MM.1S (cell line): ENCODE measurements around the gene SHANK1.

Experiments used
- DNase-seq: peaks from one replicate; pipeline ENCODE4 v3.0.0-alpha.2; 2015
- H2AFZ ChIP-seq: fragments of 300-600 bp; sonication (generic); 2 replicates; pipeline ENCODE4 v1.6.0; 2016; ENCODE audit warnings: antibody characterized with exemption, low read length
- H3F3A ChIP-seq: fragments of 300-600 bp; sonication (generic); 2 replicates; pipeline ENCODE4 v1.6.1; 2016; ENCODE audit warnings: mild to moderate bottlenecking, antibody characterized with exemption, low read length, moderate library complexity, mixed read lengths; ENCODE audit not compliant: insufficient read depth
- H3K27ac ChIP-seq: fragments of 300-600 bp; sonication (generic); 2 replicates; pipeline ENCODE4 v1.5.1; 2016; ENCODE audit warnings: mild to moderate bottlenecking, low read length
- H3K27me3 ChIP-seq: fragments of 300-600 bp; sonication (generic); replicated peaks from 2 replicates; pipeline ENCODE4 v1.6.0; 2016; ENCODE audit warnings: low read length; ENCODE audit not compliant: insufficient read depth
- H3K36me3 ChIP-seq: fragments of 300-600 bp; sonication (generic); replicated peaks from 2 replicates; pipeline ENCODE4 v1.6.1; 2016; ENCODE audit warnings: mild to moderate bottlenecking, low read length, mixed read lengths; ENCODE audit not compliant: insufficient read depth
- H3K4me1 ChIP-seq: fragments of 300-600 bp; sonication (generic); 2 replicates; pipeline ENCODE4 v1.6.1; 2016; ENCODE audit warnings: low read length, mixed read lengths
- H3K4me2 ChIP-seq: fragments of 300-600 bp; sonication (generic); 2 replicates; pipeline ENCODE4 v1.6.0; 2016; ENCODE audit warnings: low read depth, low read length
- H3K4me3 ChIP-seq: fragments of 300-600 bp; sonication (generic); 2 replicates; pipeline ENCODE4 v1.5.1; 2016; ENCODE audit warnings: low read length, mixed read lengths
- H3K79me2 ChIP-seq: fragments of 300-600 bp; sonication (generic); 2 replicates; pipeline ENCODE4 v1.6.1; 2016; ENCODE audit warnings: mixed run types, low read length, mixed read lengths
- H3K9ac ChIP-seq: fragments of 300-600 bp; sonication (generic); 2 replicates; pipeline ENCODE4 v1.6.1; 2016; ENCODE audit warnings: low read length, mixed read lengths
- H3K9me2 ChIP-seq: fragments of 300-600 bp; sonication (generic); replicated peaks from 2 replicates; pipeline ENCODE4 v1.6.1; 2016; ENCODE audit warnings: mild to moderate bottlenecking, low read length, mixed read lengths; ENCODE audit not compliant: insufficient read depth
- H3K9me3 ChIP-seq: fragments of 300-600 bp; sonication (generic); replicated peaks from 2 replicates; pipeline ENCODE4 v1.6.1; 2016; ENCODE audit warnings: mild to moderate bottlenecking, low read length, mixed read lengths; ENCODE audit not compliant: insufficient read depth
- H4K20me1 ChIP-seq: fragments of 300-600 bp; sonication (generic); 2 replicates; pipeline ENCODE4 v1.6.1; 2016; ENCODE audit warnings: mild to moderate bottlenecking, low read length, moderate library complexity, mixed read lengths; ENCODE audit not compliant: insufficient read depth
- EZH2 ChIP-seq: fragments of 300-600 bp; sonication (generic); optimal IDR thresholded peaks from 2 replicates; pipeline ENCODE3; 2017; ENCODE audit warnings: low read depth, mild to moderate bottlenecking, antibody characterized with exemption, low read length, mixed read lengths
- EZH2phosphoT487 ChIP-seq: fragments of 300-600 bp; sonication (generic); IDR thresholded peaks from 2 replicates; pipeline ENCODE4 v1.6.1; 2018; ENCODE audit warnings: antibody characterized with exemption, low read length
- TF ChIP-seq, protein P1 (sequence below): fragments of 300-600 bp; sonication (generic); IDR thresholded peaks from 2 replicates; pipeline ENCODE4 v1.5.1; 2016; ENCODE audit warnings: antibody characterized with exemption, low read length, mixed read lengths

Gene SHANK1

DNA sequence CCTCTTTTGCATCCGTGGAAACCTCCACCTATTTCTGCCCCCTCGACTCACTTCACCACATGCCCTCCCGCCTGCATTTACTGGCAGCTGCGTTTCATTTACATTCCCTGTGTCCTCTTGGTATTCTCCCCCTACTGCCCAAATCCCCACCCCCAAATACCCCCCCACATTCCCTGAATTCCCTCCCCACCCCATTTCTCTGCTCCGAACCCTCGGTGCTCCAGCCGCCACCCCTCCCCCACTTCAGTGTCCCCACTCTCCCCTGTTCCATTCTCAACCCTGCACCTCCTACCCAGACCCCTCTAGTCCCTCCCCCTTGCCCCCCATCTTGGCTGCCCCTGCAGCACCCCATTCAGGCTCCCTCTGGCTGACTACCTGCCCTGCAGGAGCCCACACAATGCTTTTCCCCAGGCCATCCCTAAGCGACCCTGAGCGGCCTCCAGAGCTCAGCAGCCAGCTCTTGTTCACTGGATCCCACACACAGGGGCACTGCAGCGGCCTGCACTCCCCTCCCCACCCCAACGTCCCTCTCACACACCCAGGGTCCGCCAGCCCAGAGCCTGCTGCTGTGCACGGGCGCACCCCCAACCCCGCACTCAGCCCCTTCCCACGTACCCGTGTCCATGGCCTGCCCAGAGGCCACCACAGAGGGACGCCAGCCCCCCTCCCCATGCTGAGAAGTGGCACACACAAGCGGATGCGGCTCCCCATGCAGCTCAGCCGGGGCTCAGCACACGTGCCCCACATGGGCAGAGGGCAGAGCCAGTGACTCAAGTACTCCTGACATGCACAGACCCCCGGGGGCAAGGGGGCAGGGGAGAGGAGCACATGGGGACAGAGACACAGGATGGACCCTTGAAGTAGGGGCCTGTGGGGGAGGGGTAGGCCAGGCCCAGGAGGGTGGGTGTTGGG, 26.3 kb downstream of the SHANK1 start:
- H3K4me2 ChIP-seq, result no peak overlapping the region

DNA sequence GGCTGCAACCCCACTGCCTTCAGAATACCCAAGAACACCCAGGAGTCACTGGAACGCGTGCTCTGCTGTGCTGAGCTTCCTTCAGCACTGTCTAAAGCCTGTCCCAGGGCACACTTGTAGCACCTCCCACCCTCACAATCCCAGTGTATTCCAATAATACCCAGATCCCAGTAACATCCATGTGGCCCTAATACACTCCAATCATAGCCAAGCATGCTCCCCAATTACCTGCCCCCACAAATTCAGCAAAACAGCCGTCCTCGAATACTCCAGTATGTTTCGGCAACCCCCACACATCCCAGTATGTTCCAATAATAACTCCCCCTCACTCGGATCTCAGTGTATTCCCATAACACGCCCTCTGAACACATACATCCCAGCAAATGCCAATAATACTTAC, 29.2 kb downstream of the SHANK1 start:
- no peak overlapping the region for H2AFZ ChIP-seq
- no peaks in the 10 kb centered on the region for H3K4me1 ChIP-seq
- no peaks in the 10 kb centered on the region for H3K9me2 ChIP-seq
- no peaks in the 10 kb centered on the region for H3K9me3 ChIP-seq
- H3K4me3 ChIP-seq, result no peak overlapping the region
- peaks cover 47% of the 10 kb centered on the region for H3K27me3 ChIP-seq
- H3K9ac ChIP-seq, result no peak overlapping the region
- H3K36me3 ChIP-seq, result no peaks in the 10 kb centered on the region
- no peaks in the 10 kb centered on the region for H4K20me1 ChIP-seq
- TF ChIP-seq EZH2 (no peak), EZH2phosphoT487 (no peak)
- TF ChIP-seq, protein P1, sequence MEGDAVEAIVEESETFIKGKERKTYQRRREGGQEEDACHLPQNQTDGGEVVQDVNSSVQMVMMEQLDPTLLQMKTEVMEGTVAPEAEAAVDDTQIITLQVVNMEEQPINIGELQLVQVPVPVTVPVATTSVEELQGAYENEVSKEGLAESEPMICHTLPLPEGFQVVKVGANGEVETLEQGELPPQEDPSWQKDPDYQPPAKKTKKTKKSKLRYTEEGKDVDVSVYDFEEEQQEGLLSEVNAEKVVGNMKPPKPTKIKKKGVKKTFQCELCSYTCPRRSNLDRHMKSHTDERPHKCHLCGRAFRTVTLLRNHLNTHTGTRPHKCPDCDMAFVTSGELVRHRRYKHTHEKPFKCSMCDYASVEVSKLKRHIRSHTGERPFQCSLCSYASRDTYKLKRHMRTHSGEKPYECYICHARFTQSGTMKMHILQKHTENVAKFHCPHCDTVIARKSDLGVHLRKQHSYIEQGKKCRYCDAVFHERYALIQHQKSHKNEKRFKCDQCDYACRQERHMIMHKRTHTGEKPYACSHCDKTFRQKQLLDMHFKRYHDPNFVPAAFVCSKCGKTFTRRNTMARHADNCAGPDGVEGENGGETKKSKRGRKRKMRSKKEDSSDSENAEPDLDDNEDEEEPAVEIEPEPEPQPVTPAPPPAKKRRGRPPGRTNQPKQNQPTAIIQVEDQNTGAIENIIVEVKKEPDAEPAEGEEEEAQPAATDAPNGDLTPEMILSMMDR, result no peak
- no peaks in the 10 kb centered on the region for H3K79me2 ChIP-seq
- no peak overlapping the region for H3K4me2 ChIP-seq
- H3F3A ChIP-seq, result no peaks in the 10 kb centered on the region
- H3K27ac ChIP-seq, result no peak overlapping the region
- no peak for DNase-seq

More for the DNA sequence above, 26.3 kb downstream of the SHANK1 start:
- no peak overlapping the region for H3K4me3 ChIP-seq
- H3K79me2 ChIP-seq, result no peaks in the 10 kb centered on the region
- no peaks in the 10 kb centered on the region for H3F3A ChIP-seq
- no peak overlapping the region for H2AFZ ChIP-seq
- peaks cover 21% of the 10 kb centered on the region for H3K27me3 ChIP-seq
- no peaks in the 10 kb centered on the region for H3K9me3 ChIP-seq
- no peak for DNase-seq
- H3K9ac ChIP-seq, result no peak overlapping the region
- no peaks in the 10 kb centered on the region for H3K9me2 ChIP-seq
- no peak overlapping the region for H3K27ac ChIP-seq
- no peak for TF ChIP-seq EZH2phosphoT487
- TF ChIP-seq, protein P1, result no peak
- TF ChIP-seq EZH2, result no peak
- no peaks in the 10 kb centered on the region for H3K4me1 ChIP-seq
- no peaks in the 10 kb centered on the region for H4K20me1 ChIP-seq
- H3K36me3 ChIP-seq, result no peaks in the 10 kb centered on the region

DNA sequence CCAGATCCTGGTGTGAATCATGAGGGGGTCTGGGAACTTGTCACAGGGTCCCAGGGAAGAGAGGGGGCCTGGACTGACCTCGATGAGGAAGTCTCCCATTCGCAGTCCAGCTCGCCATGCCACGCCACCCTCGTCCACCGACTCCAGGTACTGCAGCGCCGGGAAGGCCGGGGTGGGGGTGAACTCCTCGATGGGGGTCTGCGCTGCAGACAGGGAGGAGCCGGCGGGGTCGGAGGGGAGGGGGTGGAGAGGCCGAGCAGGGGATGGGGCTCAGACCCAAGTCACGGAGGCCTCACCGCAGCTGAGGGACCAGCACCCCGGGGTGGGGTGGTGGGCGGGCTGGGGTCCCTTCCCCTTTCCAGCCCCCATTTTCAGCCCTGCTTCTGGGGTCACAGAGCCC, 30.8 kb downstream of the SHANK1 start:
- Histone ChIP-seq H3F3A (no peaks in the 10 kb centered on the region), H2AFZ (no peak overlapping the region), H3K79me2 (no peaks in the 10 kb centered on the region), H3K4me2 (no peak overlapping the region), H3K4me3 (no peak overlapping the region), H3K36me3 (no peaks in the 10 kb centered on the region), H3K4me1 (no peaks in the 10 kb centered on the region), H3K9me3 (no peaks in the 10 kb centered on the region), H3K27me3 (peaks cover 64% of the 10 kb centered on the region), H3K27ac (no peak overlapping the region), H3K9me2 (no peaks in the 10 kb centered on the region), H4K20me1 (no peaks in the 10 kb centered on the region), H3K9ac (no peak overlapping the region)
- TF ChIP-seq, protein P1, result no peak
- no peak for TF ChIP-seq EZH2phosphoT487
- no peak for TF ChIP-seq EZH2
- no peak for DNase-seq
